ENCODE measurements around the gene TMEM80. TPM values are rescaled to one million over a fixed set of nuclear protein-coding genes. Genes with fewer than 3 reads are reported as not detected.

The TMEM80 gene
- total and polyA plus RNA-seq, 10 of the 15 experiments (the other 5 are each of a cell fraction or from before 2014, with no cell fraction given) = 6.7 to 30.9 (median 20.7) TPM

DNA sequence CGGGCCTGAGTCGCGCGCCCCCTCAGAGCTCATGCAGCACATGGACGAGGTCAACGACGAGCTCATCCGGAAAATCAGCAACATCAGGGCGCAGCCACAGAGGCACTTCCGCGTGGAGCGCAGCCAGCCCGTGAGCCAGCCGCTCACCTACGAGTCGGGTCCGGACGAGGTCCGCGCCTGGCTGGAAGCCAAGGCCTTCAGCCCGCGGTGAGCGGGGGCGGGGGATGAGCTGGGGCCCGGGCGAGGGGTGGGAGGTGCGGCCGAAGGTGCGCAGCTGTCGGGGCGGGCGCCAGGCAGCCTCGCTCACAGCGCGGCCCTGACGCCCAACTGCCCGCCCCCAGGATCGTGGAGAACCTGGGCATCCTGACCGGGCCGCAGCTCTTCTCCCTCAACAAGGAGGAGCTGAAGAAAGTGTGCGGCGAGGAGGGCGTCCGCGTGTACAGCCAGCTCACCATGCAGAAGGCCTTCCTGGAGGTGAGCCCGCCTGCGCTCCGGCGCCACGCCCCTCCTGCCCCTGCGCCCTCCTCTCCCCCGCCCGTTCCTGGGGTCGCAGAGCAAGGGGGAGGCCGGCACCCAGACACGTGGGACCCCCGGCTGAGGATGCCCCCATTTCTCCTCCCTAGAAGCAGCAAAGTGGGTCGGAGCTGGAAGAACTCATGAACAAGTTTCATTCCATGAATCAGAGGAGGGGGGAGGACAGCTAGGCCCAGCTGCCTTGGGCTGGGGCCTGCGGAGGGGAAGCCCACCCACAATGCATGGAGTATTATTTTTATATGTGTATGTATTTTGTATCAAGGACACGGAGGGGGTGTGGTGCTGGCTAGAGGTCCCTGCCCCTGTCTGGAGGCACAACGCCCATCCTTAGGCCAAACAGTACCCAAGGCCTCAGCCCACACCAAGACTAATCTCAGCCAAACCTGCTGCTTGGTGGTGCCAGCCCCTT lies 30.9 kb downstream of the TMEM80 start (continued):
- TF ChIP-seq POLR2AphosphoS5 (IDR thresholded peaks at IDR 0.05; ENCODE audit: low read length) (peak; percentile 31; the same call in 1 of the 2 replicates), TCF3 (IDR thresholded peaks at IDR 0.05; ENCODE audit: borderline replicate concordance, insufficient read depth, low read depth, low read length) (no peak), EGR1 (IDR thresholded peaks at IDR 0.05; ENCODE audit: borderline replicate concordance in 1 of 2, low read depth in 2 of 2, low read length in 2 of 2) (peak in 1 of 2 experiments; percentile 86; a peak in 1 of 3 replicates), ZNF217 (IDR thresholded peaks at IDR 0.05) (no peak), ZNF207 (IDR thresholded peaks at IDR 0.05; ENCODE audit: borderline replicate concordance) (no peak), FOXK2 (IDR thresholded peaks at IDR 0.05) (no peak), EED (IDR thresholded peaks at IDR 0.05; ENCODE audit: low read depth) (no peak), MXI1 (IDR thresholded peaks at IDR 0.05; ENCODE audit: low read depth, low read length) (0 out of 2 replicates have a peak, but pooled peaks have one; percentile 46), NFIC (IDR thresholded peaks at IDR 0.05; ENCODE audit: low read depth, low read length) (no peak), HDAC2 (IDR thresholded peaks at IDR 0.05) (no peak), IKZF1 (conservative IDR thresholded peaks at IDR 0.05) (peak; percentile 37), JUNB (IDR thresholded peaks at IDR 0.05) (no peak), ZNF384 (IDR thresholded peaks at IDR 0.05; ENCODE audit: borderline replicate concordance, low read depth, low read length) (no peak)
- TF ChIP-seq, protein P1, sequence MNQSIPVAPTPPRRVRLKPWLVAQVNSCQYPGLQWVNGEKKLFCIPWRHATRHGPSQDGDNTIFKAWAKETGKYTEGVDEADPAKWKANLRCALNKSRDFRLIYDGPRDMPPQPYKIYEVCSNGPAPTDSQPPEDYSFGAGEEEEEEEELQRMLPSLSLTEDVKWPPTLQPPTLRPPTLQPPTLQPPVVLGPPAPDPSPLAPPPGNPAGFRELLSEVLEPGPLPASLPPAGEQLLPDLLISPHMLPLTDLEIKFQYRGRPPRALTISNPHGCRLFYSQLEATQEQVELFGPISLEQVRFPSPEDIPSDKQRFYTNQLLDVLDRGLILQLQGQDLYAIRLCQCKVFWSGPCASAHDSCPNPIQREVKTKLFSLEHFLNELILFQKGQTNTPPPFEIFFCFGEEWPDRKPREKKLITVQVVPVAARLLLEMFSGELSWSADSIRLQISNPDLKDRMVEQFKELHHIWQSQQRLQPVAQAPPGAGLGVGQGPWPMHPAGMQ (IDR thresholded peaks at IDR 0.05; ENCODE audit: borderline replicate concordance) = no peak
- TF ChIP-seq, protein P2, sequence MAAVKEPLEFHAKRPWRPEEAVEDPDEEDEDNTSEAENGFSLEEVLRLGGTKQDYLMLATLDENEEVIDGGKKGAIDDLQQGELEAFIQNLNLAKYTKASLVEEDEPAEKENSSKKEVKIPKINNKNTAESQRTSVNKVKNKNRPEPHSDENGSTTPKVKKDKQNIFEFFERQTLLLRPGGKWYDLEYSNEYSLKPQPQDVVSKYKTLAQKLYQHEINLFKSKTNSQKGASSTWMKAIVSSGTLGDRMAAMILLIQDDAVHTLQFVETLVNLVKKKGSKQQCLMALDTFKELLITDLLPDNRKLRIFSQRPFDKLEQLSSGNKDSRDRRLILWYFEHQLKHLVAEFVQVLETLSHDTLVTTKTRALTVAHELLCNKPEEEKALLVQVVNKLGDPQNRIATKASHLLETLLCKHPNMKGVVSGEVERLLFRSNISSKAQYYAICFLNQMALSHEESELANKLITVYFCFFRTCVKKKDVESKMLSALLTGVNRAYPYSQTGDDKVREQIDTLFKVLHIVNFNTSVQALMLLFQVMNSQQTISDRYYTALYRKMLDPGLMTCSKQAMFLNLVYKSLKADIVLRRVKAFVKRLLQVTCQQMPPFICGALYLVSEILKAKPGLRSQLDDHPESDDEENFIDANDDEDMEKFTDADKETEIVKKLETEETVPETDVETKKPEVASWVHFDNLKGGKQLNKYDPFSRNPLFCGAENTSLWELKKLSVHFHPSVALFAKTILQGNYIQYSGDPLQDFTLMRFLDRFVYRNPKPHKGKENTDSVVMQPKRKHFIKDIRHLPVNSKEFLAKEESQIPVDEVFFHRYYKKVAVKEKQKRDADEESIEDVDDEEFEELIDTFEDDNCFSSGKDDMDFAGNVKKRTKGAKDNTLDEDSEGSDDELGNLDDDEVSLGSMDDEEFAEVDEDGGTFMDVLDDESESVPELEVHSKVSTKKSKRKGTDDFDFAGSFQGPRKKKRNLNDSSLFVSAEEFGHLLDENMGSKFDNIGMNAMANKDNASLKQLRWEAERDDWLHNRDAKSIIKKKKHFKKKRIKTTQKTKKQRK (IDR thresholded peaks at IDR 0.05; ENCODE audit: low read depth, low read length) = no peak
- TF ChIP-seq, protein P3, sequence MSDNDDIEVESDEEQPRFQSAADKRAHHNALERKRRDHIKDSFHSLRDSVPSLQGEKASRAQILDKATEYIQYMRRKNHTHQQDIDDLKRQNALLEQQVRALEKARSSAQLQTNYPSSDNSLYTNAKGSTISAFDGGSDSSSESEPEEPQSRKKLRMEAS (IDR thresholded peaks at IDR 0.05; ENCODE audit: low read depth, low read length) = 0 out of 2 replicates have a peak, but pooled peaks have one; percentile 16
- TF ChIP-seq, protein P4, sequence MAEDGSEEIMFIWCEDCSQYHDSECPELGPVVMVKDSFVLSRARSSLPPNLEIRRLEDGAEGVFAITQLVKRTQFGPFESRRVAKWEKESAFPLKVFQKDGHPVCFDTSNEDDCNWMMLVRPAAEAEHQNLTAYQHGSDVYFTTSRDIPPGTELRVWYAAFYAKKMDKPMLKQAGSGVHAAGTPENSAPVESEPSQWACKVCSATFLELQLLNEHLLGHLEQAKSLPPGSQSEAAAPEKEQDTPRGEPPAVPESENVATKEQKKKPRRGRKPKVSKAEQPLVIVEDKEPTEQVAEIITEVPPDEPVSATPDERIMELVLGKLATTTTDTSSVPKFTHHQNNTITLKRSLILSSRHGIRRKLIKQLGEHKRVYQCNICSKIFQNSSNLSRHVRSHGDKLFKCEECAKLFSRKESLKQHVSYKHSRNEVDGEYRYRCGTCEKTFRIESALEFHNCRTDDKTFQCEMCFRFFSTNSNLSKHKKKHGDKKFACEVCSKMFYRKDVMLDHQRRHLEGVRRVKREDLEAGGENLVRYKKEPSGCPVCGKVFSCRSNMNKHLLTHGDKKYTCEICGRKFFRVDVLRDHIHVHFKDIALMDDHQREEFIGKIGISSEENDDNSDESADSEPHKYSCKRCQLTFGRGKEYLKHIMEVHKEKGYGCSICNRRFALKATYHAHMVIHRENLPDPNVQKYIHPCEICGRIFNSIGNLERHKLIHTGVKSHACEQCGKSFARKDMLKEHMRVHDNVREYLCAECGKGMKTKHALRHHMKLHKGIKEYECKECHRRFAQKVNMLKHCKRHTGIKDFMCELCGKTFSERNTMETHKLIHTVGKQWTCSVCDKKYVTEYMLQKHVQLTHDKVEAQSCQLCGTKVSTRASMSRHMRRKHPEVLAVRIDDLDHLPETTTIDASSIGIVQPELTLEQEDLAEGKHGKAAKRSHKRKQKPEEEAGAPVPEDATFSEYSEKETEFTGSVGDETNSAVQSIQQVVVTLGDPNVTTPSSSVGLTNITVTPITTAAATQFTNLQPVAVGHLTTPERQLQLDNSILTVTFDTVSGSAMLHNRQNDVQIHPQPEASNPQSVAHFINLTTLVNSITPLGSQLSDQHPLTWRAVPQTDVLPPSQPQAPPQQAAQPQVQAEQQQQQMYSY (CRISPR knock-in tag; IDR thresholded peaks at IDR 0.05) = no peak
- TF ChIP-seq, protein P5, sequence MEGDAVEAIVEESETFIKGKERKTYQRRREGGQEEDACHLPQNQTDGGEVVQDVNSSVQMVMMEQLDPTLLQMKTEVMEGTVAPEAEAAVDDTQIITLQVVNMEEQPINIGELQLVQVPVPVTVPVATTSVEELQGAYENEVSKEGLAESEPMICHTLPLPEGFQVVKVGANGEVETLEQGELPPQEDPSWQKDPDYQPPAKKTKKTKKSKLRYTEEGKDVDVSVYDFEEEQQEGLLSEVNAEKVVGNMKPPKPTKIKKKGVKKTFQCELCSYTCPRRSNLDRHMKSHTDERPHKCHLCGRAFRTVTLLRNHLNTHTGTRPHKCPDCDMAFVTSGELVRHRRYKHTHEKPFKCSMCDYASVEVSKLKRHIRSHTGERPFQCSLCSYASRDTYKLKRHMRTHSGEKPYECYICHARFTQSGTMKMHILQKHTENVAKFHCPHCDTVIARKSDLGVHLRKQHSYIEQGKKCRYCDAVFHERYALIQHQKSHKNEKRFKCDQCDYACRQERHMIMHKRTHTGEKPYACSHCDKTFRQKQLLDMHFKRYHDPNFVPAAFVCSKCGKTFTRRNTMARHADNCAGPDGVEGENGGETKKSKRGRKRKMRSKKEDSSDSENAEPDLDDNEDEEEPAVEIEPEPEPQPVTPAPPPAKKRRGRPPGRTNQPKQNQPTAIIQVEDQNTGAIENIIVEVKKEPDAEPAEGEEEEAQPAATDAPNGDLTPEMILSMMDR (IDR thresholded peaks at IDR 0.05 in 2 of 3, conservative IDR thresholded peaks at IDR 0.05 in 1 of 3; ENCODE audit: control insufficient read depth in 2 of 3, extremely low read depth in 1 of 3, insufficient read depth in 1 of 3, low read depth in 3 of 3, low read length in 3 of 3) = no peak

All from GM12878 (cell line).